Suppressor macrophage treated with lipopolysaccharide for 1 hour (primary cell): ENCODE measurements around the gene ZBTB7C.

Experiments
- DNase-seq, 3 donors: peaks; one replicate each; pipeline ENCODE4 v3.0.0-alpha.2; 2020 to 2022

ZBTB7C gene

GRCh38 chr18:48161191-48161910 is 247.8 kb downstream of the ZBTB7C start:
- DNase-seq, result peak; percentile 72 to 93 (median 80)

GRCh38 chr18:48160622-48161021 is 248.6 kb downstream of the ZBTB7C start:
- no peak for DNase-seq

GRCh38 chr18:48159816-48160215 is 249.4 kb downstream of the ZBTB7C start:
- DNase-seq, result no peak

- no peak for DNase-seq
These were observed 250.5 kb downstream of the ZBTB7C start for GRCh38 chr18:48158721-48159120.

GRCh38 chr18:48157956-48158355 is 251.2 kb downstream of the ZBTB7C start:
- DNase-seq, result no peak

GRCh38 chr18:48155856-48156255 is 253.3 kb downstream of the ZBTB7C start:
- no peak for DNase-seq

- DNase-seq, result no peak
These were observed 254.4 kb downstream of the ZBTB7C start for GRCh38 chr18:48154828-48155227.

GRCh38 chr18:48153613-48154481 is 255.3 kb downstream of the ZBTB7C start:
- DNase-seq, result no peak

GRCh38 chr18:48152549-48152948 is 256.6 kb downstream of the ZBTB7C start:
- DNase-seq, result no peak

- DNase-seq, result no peak
These were observed 257.6 kb downstream of the ZBTB7C start for GRCh38 chr18:48151421-48152065.

GRCh38 chr18:48149020-48149685 is 260.0 kb downstream of the ZBTB7C start:
- no peak for DNase-seq

- no peak for DNase-seq
These were observed 266.2 kb downstream of the ZBTB7C start for GRCh38 chr18:48142994-48143393.

GRCh38 chr18:48142353-48142752 is 266.8 kb downstream of the ZBTB7C start:
- DNase-seq, result no peak

GRCh38 chr18:48140731-48141130 is 268.5 kb downstream of the ZBTB7C start:
- no peak for DNase-seq

GRCh38 chr18:48139431-48140347 is 269.5 kb downstream of the ZBTB7C start:
- no peak for DNase-seq

GRCh38 chr18:48138660-48139430 is 270.3 kb downstream of the ZBTB7C start:
- DNase-seq, result no peak

GRCh38 chr18:48138210-48138609 is 271.0 kb downstream of the ZBTB7C start:
- no peak for DNase-seq

GRCh38 chr18:48137374-48138081 is 271.7 kb downstream of the ZBTB7C start:
- DNase-seq, result peak; percentile 48 to 65 (median 58)

- DNase-seq, result peak in 1 of 3 donors; percentile 35
These were observed 272.3 kb downstream of the ZBTB7C start for GRCh38 chr18:48136827-48137373.
